ENCODE data around the gene PREX1. TPM values are rescaled to one million over a fixed set of nuclear protein-coding genes. Genes with fewer than 3 reads are reported as not detected.
A peak's percentile ranks its signal among the peaks of the same experiment; 100 is the strongest.

Gene PREX1
- total RNA-seq, 4 donors from 2014 or later = 9.9 to 150 (median 18.4) TPM

GRCh38 chr20:48618052-48618451 lies 209.7 kb downstream of the PREX1 start:
- peak in 1 of 3 donors; percentile 30 for DNase-seq

DNA sequence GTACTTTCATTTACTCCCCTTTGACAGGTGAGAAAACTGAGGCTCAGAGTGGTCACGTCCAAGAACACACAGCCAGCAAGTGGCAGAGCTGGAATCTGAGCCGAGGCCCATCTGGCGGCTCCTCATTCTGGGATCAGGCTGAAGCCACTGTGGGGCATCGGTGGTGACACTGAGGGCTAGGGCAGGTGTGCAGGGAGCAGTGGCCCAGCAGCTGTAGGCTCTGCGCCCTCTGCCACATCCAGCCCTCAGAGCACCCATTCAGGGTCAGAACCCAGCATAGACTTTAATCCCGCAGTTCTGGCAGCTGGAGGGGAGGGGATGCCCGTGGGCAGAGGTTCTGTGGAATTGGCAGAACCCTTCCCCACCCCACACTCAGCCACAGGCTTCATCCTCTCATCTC lies 210.3 kb downstream of the PREX1 start:
- Histone ChIP-seq H3K36me3 (no peaks in the 10 kb centered on the region), H3K4me3 (no peak overlapping the region), H3K4me1 (peaks cover 0 to 23% (median 0%) of the 10 kb centered on the region in 4 donors), H3K27ac (no peak overlapping the region), H3K9me3 (no peaks in the 10 kb centered on the region), H3K27me3 (no peaks in the 10 kb centered on the region)
- TF ChIP-seq, protein P1, sequence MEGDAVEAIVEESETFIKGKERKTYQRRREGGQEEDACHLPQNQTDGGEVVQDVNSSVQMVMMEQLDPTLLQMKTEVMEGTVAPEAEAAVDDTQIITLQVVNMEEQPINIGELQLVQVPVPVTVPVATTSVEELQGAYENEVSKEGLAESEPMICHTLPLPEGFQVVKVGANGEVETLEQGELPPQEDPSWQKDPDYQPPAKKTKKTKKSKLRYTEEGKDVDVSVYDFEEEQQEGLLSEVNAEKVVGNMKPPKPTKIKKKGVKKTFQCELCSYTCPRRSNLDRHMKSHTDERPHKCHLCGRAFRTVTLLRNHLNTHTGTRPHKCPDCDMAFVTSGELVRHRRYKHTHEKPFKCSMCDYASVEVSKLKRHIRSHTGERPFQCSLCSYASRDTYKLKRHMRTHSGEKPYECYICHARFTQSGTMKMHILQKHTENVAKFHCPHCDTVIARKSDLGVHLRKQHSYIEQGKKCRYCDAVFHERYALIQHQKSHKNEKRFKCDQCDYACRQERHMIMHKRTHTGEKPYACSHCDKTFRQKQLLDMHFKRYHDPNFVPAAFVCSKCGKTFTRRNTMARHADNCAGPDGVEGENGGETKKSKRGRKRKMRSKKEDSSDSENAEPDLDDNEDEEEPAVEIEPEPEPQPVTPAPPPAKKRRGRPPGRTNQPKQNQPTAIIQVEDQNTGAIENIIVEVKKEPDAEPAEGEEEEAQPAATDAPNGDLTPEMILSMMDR (IDR thresholded peaks at IDR 0.05) = no peak
- no peak for TF ChIP-seq POLR2A (IDR thresholded peaks at IDR 0.05)
- peak in 1 of 3 donors; percentile 22 for DNase-seq

More at GRCh38 chr20:48618052-48618451, 209.7 kb downstream of the PREX1 start:
- no peak for TF ChIP-seq POLR2A (IDR thresholded peaks at IDR 0.05)
- TF ChIP-seq, protein P1 (IDR thresholded peaks at IDR 0.05) = no peak
- H3K36me3 ChIP-seq = no peaks in the 10 kb centered on the region
- peaks cover 0 to 23% (median 0%) of the 10 kb centered on the region in 4 donors for H3K4me1 ChIP-seq
- no peak overlapping the region for H3K27ac ChIP-seq
- H3K4me3 ChIP-seq = no peak overlapping the region
- H3K9me3 ChIP-seq = no peaks in the 10 kb centered on the region
- no peaks in the 10 kb centered on the region for H3K27me3 ChIP-seq

GRCh38 chr20:48616481-48616880 lies 211.3 kb downstream of the PREX1 start:
- Histone ChIP-seq H3K36me3 (no peaks in the 10 kb centered on the region), H3K9me3 (no peaks in the 10 kb centered on the region), H3K27me3 (no peaks in the 10 kb centered on the region), H3K4me1 (peaks cover 0 to 18% (median 0%) of the 10 kb centered on the region in 4 donors), H3K4me3 (no peak overlapping the region), H3K27ac (no peak overlapping the region)
- TF ChIP-seq POLR2A (IDR thresholded peaks at IDR 0.05) = no peak
- TF ChIP-seq, protein P1 (IDR thresholded peaks at IDR 0.05) = no peak
- peak in 1 of 3 donors; percentile 37 for DNase-seq

- Histone ChIP-seq H3K27me3 (no peaks in the 10 kb centered on the region), H3K27ac (no peak overlapping the region), H3K9me3 (no peaks in the 10 kb centered on the region), H3K36me3 (no peaks in the 10 kb centered on the region), H3K4me3 (no peak overlapping the region), H3K4me1 (peaks cover 0 to 12% (median 0%) of the 10 kb centered on the region in 4 donors)
- DNase-seq = peak in 1 of 3 donors; percentile 7
- TF ChIP-seq, protein P1 (IDR thresholded peaks at IDR 0.05) = no peak
- TF ChIP-seq POLR2A (IDR thresholded peaks at IDR 0.05) = no peak
Observed at GRCh38 chr20:48615871-48616270, 211.9 kb downstream of the PREX1 start.

DNA sequence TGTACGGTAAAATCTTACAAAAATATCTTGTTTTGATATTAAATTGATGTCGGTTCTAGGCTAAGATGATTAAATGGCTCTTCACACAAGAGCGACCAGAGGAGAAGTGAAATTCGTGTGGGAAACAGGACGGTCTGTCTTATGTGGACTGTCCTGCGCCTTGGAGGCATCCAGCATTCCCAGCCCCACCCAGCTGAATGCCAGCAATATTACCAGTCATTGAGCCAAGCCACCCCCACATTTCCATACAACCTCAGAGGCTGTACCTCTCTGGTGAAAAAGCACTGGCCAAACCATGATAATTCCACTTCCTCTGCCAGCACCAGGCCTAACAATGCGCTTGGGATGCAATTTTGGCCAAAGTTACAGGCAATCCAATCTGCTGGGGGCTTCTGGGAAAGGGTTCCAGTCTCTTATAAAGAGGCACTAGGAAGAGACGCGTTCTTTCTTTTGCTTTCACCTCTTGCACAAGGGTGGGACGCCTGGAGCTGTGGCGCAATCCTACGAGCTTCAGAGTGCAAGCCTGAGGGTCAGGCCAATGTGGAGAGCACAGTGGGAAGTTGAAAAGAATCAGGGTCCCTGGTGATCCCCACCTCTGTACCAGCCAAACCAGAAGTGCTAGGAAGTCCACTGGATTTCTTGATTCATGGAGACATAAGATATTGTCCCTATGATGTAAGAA lies 213.1 kb downstream of the PREX1 start:
- TF ChIP-seq, protein P1 (IDR thresholded peaks at IDR 0.05) = no peak
- no peak for TF ChIP-seq POLR2A (IDR thresholded peaks at IDR 0.05)
- Histone ChIP-seq H3K27ac (no peak overlapping the region), H3K9me3 (no peaks in the 10 kb centered on the region), H3K4me1 (peaks cover 0 to under 1% (median 0%) of the 10 kb centered on the region in 4 donors), H3K36me3 (no peaks in the 10 kb centered on the region), H3K27me3 (no peaks in the 10 kb centered on the region), H3K4me3 (no peak overlapping the region)
- DNase-seq = peak in 2 of 3 donors; percentile 24 to 26
